HCT116 (cell line): ENCODE results near the gene TMEM94. TPM values are rescaled to one million over a fixed set of nuclear protein-coding genes. Genes with fewer than 3 reads are reported as not detected.
A peak's percentile ranks its signal among the peaks of the same experiment; 100 is the strongest.

ENCODE experiments used
- ATAC-seq: fragments of 200-7000 bp; cut with Tn5 transposase; 2 replicates; pipeline ENCODE4 v1.9.1; 2020; ENCODE audit warnings: mild to moderate bottlenecking, moderate library complexity
- BruUV-seq: library from RNA; stranded (reverse); fragments of 400-500 nt; replicated peaks from 2 replicates; lab custom pipeline; 2021; lab: Mats Ljungman, UMichigan
- CTCF ChIA-PET: fragments of 300-600 bp; sonication (Branson Sonifier 250); formaldehyde crosslinking; loops from one replicate; lab custom pipeline; 2021; ENCODE audit warnings: antibody characterized with exemption; lab: Charles Lee
- POLR2A ChIA-PET: fragments of 300-600, 350-600 bp; sonication (Branson Sonifier 250); formaldehyde crosslinking; loops from one replicate; lab custom pipeline; 2021; ENCODE audit warnings: antibody characterized with exemption; lab: Charles Lee
- RAD21 ChIA-PET, 2 experiments: fragments of 300-600 bp; sonication (Branson Sonifier 250); formaldehyde crosslinking; loops; one replicate each; lab custom pipeline; 2023; ENCODE audit warnings: low total read pairs in 2 of 2; ENCODE audit not compliant: uncharacterized antibody in 2 of 2, unreplicated experiment in 2 of 2, low non-redundant PET in 1 of 2; lab: Charles Lee
- DNase-seq: peaks from one replicate; pipeline ENCODE4 v3.0.0-alpha.2; 2010; ENCODE audit warnings: low read depth, low spot score
- H2AFZ ChIP-seq: fragments of 200-600 bp; shearing (Covaris generic), sonication (generic); 2 replicates; pipeline ENCODE4 v1.6.1; 2017; ENCODE audit warnings: low read depth, mixed run types, mixed read lengths, antibody characterized with exemption, low read length; ENCODE audit not compliant: poor library complexity, severe bottlenecking
- H3K27ac ChIP-seq: 2 replicates; pipeline ENCODE4 v1.5.1; 2012; ENCODE audit warnings: low read depth, low read length
- H3K27me3 ChIP-seq: fragments of 200-600 bp; sonication (generic); 2 replicates; pipeline ENCODE4 v1.6.1; 2016; ENCODE audit warnings: mixed run types, low read length, mixed read lengths; ENCODE audit not compliant: insufficient read depth
- H3K36me3 ChIP-seq, 2 experiments: fragments of 200-500 bp in 1 of 2; fragments of 200-600 bp in 1 of 2; sonication (Bioruptor generic) in 1 of 2; sonication (generic) in 1 of 2; 2 replicates each; pipeline versions ENCODE4 v1.5.1 to v1.6.1; 2014 to 2016; ENCODE audit warnings: low read length in 2 of 2, inconsistent platforms in 1 of 2, mixed read lengths in 1 of 2, mixed run types in 1 of 2; ENCODE audit not compliant: insufficient read depth in 2 of 2, control insufficient read depth in 1 of 2
- H3K4me1 ChIP-seq, 2 experiments: fragments of 200-600 bp in 1 of 2; sonication (generic) in 1 of 2; 2 replicates each; pipeline versions ENCODE4 v1.5.1 to v1.6.1; 2012 to 2017; ENCODE audit warnings: low read length in 2 of 2, inconsistent platforms in 1 of 2, mild to moderate bottlenecking in 1 of 2, mixed read lengths in 1 of 2, mixed run types in 1 of 2, moderate library complexity in 1 of 2; ENCODE audit not compliant: insufficient read depth in 2 of 2, control insufficient read depth in 1 of 2
- H3K4me2 ChIP-seq: fragments of 200-600 bp; sonication (generic); 2 replicates; pipeline ENCODE4 v1.6.1; 2017; ENCODE audit warnings: mixed run types, low read length, mixed read lengths
- H3K4me3 ChIP-seq, 2 experiments: fragments of 200-600 bp in 1 of 2; sonication (generic) in 1 of 2; replicated peaks in 1 of 2; 2 replicates each; pipeline ENCODE4 v1.5.1; 2011 to 2016; ENCODE audit warnings: low read length in 2 of 2, control low read depth in 1 of 2, low read depth in 1 of 2, mild to moderate bottlenecking in 1 of 2, mixed read lengths in 1 of 2, mixed run types in 1 of 2
- H3K79me2 ChIP-seq: fragments of 200-600 bp; sonication (generic); 2 replicates; pipeline ENCODE4 v1.6.1; 2017; ENCODE audit warnings: mild to moderate bottlenecking, mixed run types, low read length, moderate library complexity, mixed read lengths; ENCODE audit not compliant: insufficient read depth
- H3K9ac ChIP-seq: fragments of 200-600 bp; sonication (generic); 2 replicates; pipeline ENCODE4 v1.6.1; 2016; ENCODE audit warnings: low read length, mixed read lengths
- H3K9me2 ChIP-seq: fragments of 200-600 bp; sonication (generic), shearing (Covaris generic); 2 replicates; pipeline ENCODE4 v1.6.1; 2017; ENCODE audit warnings: mixed run types, mild to moderate bottlenecking, moderate library complexity; ENCODE audit not compliant: insufficient read depth
- H3K9me3 ChIP-seq, 2 experiments: fragments of 200-500 bp in 1 of 2; fragments of 200-600 bp in 1 of 2; sonication (Bioruptor generic) in 1 of 2; sonication (generic) in 1 of 2; 2 replicates each; pipeline ENCODE4 v1.6.1; 2014 to 2017; ENCODE audit warnings: low read length in 2 of 2, mixed read lengths in 2 of 2, inconsistent platforms in 1 of 2, low read depth in 1 of 2, mild to moderate bottlenecking in 1 of 2, mixed run types in 1 of 2, moderate library complexity in 1 of 2; ENCODE audit not compliant: control insufficient read depth in 1 of 2, insufficient read depth in 1 of 2
- H4K20me1 ChIP-seq: fragments of 200-600 bp; sonication (generic), shearing (Covaris generic); 2 replicates; pipeline ENCODE4 v1.6.1; 2017; ENCODE audit warnings: mixed run types, mild to moderate bottlenecking, moderate library complexity; ENCODE audit not compliant: insufficient read depth
- ATF3 ChIP-seq: IDR thresholded peaks from 2 replicates; pipeline ENCODE4 v1.6.1; 2012
- CBX3 ChIP-seq: IDR thresholded peaks from 2 replicates; pipeline ENCODE4 v1.6.1; 2012; ENCODE audit warnings: low read depth
- EGR1 ChIP-seq: IDR thresholded peaks from 2 replicates; pipeline ENCODE4 v1.6.1; 2012; ENCODE audit warnings: low read depth
- ELF1 ChIP-seq: IDR thresholded peaks from 2 replicates; pipeline ENCODE4 v1.6.1; 2012; ENCODE audit warnings: low read depth, borderline replicate concordance
- EZH2 ChIP-seq: fragments of 200-600 bp; sonication (generic); IDR thresholded peaks from 2 replicates; pipeline ENCODE4 v1.6.1; 2017; ENCODE audit warnings: antibody characterized with exemption, mixed run types
- JUND ChIP-seq: IDR thresholded peaks from 2 replicates; pipeline ENCODE4 v1.6.1; 2012
- POLR2A ChIP-seq: IDR thresholded peaks from 2 replicates; pipeline ENCODE4 v1.7.0; 2011; ENCODE audit warnings: borderline replicate concordance; ENCODE audit not compliant: insufficient read depth, insufficient read length; ENCODE audit errors: extremely low read depth
- POLR2AphosphoS5 ChIP-seq: IDR thresholded peaks from 2 replicates; pipeline ENCODE4 v1.6.1; 2011; ENCODE audit warnings: mild to moderate bottlenecking, low read depth, low read length, moderate library complexity
- SRF ChIP-seq: IDR thresholded peaks from 2 replicates; pipeline ENCODE4 v1.6.1; 2012; ENCODE audit warnings: low read depth
- ZFX ChIP-seq: fragments of 450-650 bp; IDR thresholded peaks from 2 replicates; pipeline ENCODE4 v1.6.1; 2017
- ZNF274 ChIP-seq: fragments of 200-500 bp; sonication (Bioruptor generic); IDR thresholded peaks from 2 replicates; pipeline ENCODE4 v1.6.1; 2014; ENCODE audit warnings: mild to moderate bottlenecking, low read depth, low read length, inconsistent platforms
- intact Hi-C: fragments of 100-400 bp; cut with micrococcal nuclease; formaldehyde crosslinking; loops from 2 replicates; pipeline ENCODE4 v1.10.0; 2022
- total RNA-seq: library from RNA; stranded (reverse); gene quantifications from one replicate; pipeline ENCODE4 v1.2.1, GENCODE V29; 2021; ENCODE audit not compliant: unreplicated experiment
- TF ChIP-seq, protein P1 (sequence below): IDR thresholded peaks from 2 replicates; pipeline ENCODE4 v1.6.1; 2012
- TF ChIP-seq, protein P2 (sequence below): IDR thresholded peaks from 2 replicates; pipeline ENCODE4 v1.6.1; 2011; ENCODE audit warnings: mild to moderate bottlenecking, low read length, moderate library complexity; ENCODE audit not compliant: insufficient replicate concordance; ENCODE audit errors: extremely low read depth
- TF ChIP-seq, protein P3 (sequence below): IDR thresholded peaks from 2 replicates; pipeline ENCODE4 v1.6.1; 2012; ENCODE audit warnings: low read depth

The TMEM94 gene
- total RNA-seq, 1 experiment from 2014 or later, result 75.4 TPM

GRCh38 chr17:75513641-75514000 is 57.2 kb downstream of the TMEM94 start:
- H3K4me1 ChIP-seq, result peaks cover 28 to 68% of the 10 kb centered on the region in 2 experiments
- ATAC-seq (no peak), DNase-seq (no peak)
- ChIA-PET POLR2A (no interaction called here), CTCF (no interaction called here), RAD21 (interaction anchor here in 1 of 2 experiments (1.3 kb wide), 1 partner anchor 11 kb away, joined by 3 read pairs; no protein-coding TSS in a partner anchor)
- peaks cover 7 to 30% of the 10 kb centered on the region in 2 experiments; a peak in 2 of 4 replicates for H3K36me3 ChIP-seq
- no TSS peak for BruUV-seq
- H2AFZ ChIP-seq, result no peak overlapping the region
- peaks cover 72% of the 10 kb centered on the region for H3K79me2 ChIP-seq
- no peaks in the 10 kb centered on the region for H3K9me3 ChIP-seq
- H3K27ac ChIP-seq, result peak overlapping the region; percentile 24; the same call in 1 of the 2 replicates
- TF ChIP-seq ELF1 (no peak), SRF (no peak), ZNF274 (no peak), ZFX (no peak), JUND (no peak), EGR1 (no peak), POLR2A (no peak), EZH2 (no peak), CBX3 (no peak), POLR2AphosphoS5 (no peak), ATF3 (no peak)
- TF ChIP-seq, protein P1, sequence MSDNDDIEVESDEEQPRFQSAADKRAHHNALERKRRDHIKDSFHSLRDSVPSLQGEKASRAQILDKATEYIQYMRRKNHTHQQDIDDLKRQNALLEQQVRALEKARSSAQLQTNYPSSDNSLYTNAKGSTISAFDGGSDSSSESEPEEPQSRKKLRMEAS, result no peak
- TF ChIP-seq, protein P2, sequence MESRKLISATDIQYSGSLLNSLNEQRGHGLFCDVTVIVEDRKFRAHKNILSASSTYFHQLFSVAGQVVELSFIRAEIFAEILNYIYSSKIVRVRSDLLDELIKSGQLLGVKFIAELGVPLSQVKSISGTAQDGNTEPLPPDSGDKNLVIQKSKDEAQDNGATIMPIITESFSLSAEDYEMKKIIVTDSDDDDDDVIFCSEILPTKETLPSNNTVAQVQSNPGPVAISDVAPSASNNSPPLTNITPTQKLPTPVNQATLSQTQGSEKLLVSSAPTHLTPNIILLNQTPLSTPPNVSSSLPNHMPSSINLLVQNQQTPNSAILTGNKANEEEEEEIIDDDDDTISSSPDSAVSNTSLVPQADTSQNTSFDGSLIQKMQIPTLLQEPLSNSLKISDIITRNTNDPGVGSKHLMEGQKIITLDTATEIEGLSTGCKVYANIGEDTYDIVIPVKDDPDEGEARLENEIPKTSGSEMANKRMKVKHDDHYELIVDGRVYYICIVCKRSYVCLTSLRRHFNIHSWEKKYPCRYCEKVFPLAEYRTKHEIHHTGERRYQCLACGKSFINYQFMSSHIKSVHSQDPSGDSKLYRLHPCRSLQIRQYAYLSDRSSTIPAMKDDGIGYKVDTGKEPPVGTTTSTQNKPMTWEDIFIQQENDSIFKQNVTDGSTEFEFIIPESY, result no peak
- TF ChIP-seq, protein P3, sequence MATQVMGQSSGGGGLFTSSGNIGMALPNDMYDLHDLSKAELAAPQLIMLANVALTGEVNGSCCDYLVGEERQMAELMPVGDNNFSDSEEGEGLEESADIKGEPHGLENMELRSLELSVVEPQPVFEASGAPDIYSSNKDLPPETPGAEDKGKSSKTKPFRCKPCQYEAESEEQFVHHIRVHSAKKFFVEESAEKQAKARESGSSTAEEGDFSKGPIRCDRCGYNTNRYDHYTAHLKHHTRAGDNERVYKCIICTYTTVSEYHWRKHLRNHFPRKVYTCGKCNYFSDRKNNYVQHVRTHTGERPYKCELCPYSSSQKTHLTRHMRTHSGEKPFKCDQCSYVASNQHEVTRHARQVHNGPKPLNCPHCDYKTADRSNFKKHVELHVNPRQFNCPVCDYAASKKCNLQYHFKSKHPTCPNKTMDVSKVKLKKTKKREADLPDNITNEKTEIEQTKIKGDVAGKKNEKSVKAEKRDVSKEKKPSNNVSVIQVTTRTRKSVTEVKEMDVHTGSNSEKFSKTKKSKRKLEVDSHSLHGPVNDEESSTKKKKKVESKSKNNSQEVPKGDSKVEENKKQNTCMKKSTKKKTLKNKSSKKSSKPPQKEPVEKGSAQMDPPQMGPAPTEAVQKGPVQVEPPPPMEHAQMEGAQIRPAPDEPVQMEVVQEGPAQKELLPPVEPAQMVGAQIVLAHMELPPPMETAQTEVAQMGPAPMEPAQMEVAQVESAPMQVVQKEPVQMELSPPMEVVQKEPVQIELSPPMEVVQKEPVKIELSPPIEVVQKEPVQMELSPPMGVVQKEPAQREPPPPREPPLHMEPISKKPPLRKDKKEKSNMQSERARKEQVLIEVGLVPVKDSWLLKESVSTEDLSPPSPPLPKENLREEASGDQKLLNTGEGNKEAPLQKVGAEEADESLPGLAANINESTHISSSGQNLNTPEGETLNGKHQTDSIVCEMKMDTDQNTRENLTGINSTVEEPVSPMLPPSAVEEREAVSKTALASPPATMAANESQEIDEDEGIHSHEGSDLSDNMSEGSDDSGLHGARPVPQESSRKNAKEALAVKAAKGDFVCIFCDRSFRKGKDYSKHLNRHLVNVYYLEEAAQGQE, result no peak
- no peaks in the 10 kb centered on the region for H3K9me2 ChIP-seq
- no peaks in the 10 kb centered on the region for H3K27me3 ChIP-seq
- no peak overlapping the region; a peak in 1 of 4 replicates for H3K4me3 ChIP-seq
- H3K4me2 ChIP-seq, result peak overlapping the region; percentile 99; the same call in 1 of the 2 replicates
- intact Hi-C loops, result loop anchor here (10.0 kb wide), 1 partner anchor 231 kb away; no protein-coding TSS in a partner anchor
- no peak overlapping the region for H3K9ac ChIP-seq
- no peaks in the 10 kb centered on the region; the same call in 1 of the 2 replicates for H4K20me1 ChIP-seq
